Esophagus squamous epithelium (tissue), 4 donors: ENCODE data around the gene ART3.

Experiments
- CTCF ChIP-seq, 6 experiments: fragments of 450-650 bp in 4 of 6; fragments of 200-600 bp in 2 of 6; sonication (generic) in 2 of 6; IDR thresholded peaks; one replicate each; pipeline ENCODE4 v1.5.1; 2016 to 2019; ENCODE audit warnings: antibody characterized with exemption in 6 of 6, mild to moderate bottlenecking in 4 of 6, moderate library complexity in 4 of 6
- POLR2A ChIP-seq, 4 donors: fragments of 450-650 bp; IDR thresholded peaks; one replicate each; pipeline ENCODE4 v1.6.1; 2017; ENCODE audit warnings: antibody characterized with exemption in 4 of 4, mild to moderate bottlenecking in 4 of 4, moderate library complexity in 3 of 4

DNA sequence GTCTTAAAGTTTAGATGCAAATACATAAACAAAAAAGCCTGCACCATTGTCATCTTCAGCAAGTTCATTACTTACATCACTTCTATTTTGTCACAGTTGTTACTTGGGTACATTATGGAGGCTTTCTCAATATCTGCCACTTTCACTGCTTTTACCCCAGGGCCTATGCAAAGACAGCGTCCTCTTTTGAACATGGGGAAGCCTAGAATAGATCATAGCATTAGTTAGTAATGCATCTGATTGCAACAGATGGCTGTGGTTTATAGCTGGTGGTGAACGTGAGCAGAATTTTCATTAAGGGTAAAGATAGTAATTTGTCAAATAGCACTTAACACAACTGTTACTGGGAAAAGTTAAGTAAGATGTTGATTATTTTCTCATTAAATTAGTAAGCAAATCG lies 39.4 kb upstream of the ART3 start:
- TF ChIP-seq CTCF (IDR thresholded peaks at IDR 0.05): no peak
- no peak for TF ChIP-seq POLR2A (IDR thresholded peaks at IDR 0.05)
